Measurements from ENCODE around the gene JMJD1C. TPM values are rescaled to one million over a fixed set of nuclear protein-coding genes. Genes with fewer than 3 reads are reported as not detected.

Gene JMJD1C
- total and polyA plus RNA-seq, 4 donors: 21.9 to 108 (median 68.4) TPM

GRCh38 chr10:63436225-63436624, 29.6 kb downstream of the JMJD1C start:
- intact Hi-C loops (cut with DNase I): no loop called here
- 96 to 97% methylated on average over 1 of the region's 1 CpG for WGBS, 2 donors
- H3K4me1 ChIP-seq (ENCODE audit: control insufficient read depth in 1 of 2, insufficient read depth in 2 of 2, low read length in 2 of 2): peaks cover 1 to 13% of the 10 kb centered on the region in 2 donors
- no peaks in the 10 kb centered on the region for H3K27me3 ChIP-seq (ENCODE audit: control insufficient read depth in 1 of 2, insufficient read depth in 2 of 2, low read length in 1 of 2)
- no peaks in the 10 kb centered on the region for H3K36me3 ChIP-seq (ENCODE audit: control insufficient read depth in 1 of 2, insufficient read depth in 2 of 2, low read length in 1 of 2)
- no peaks in the 10 kb centered on the region for H3K9me3 ChIP-seq (ENCODE audit: control insufficient read depth, low read length)
- ATAC-seq (ENCODE audit: low FRiP score): no peak
- no peak overlapping the region for H3K4me3 ChIP-seq (ENCODE audit: low read length in 2 of 2)
- no peak for DNase-seq
- H3K27ac ChIP-seq (ENCODE audit: low read depth in 1 of 2, low read length in 2 of 2): no peak overlapping the region

GRCh38 chr10:63434866-63435854, 30.6 kb downstream of the JMJD1C start:
- Histone ChIP-seq H3K9me3 (ENCODE audit: control insufficient read depth, low read length) (no peaks in the 10 kb centered on the region), H3K36me3 (ENCODE audit: control insufficient read depth in 1 of 2, insufficient read depth in 2 of 2, low read length in 1 of 2) (no peaks in the 10 kb centered on the region), H3K4me3 (ENCODE audit: low read length in 2 of 2) (no peak overlapping the region), H3K27ac (ENCODE audit: low read depth in 1 of 2, low read length in 2 of 2) (no peak overlapping the region), H3K27me3 (ENCODE audit: control insufficient read depth in 1 of 2, insufficient read depth in 2 of 2, low read length in 1 of 2) (no peaks in the 10 kb centered on the region), H3K4me1 (ENCODE audit: control insufficient read depth in 1 of 2, insufficient read depth in 2 of 2, low read length in 2 of 2) (peaks cover 1 to 15% of the 10 kb centered on the region in 2 donors)
- DNase-seq (no peak), ATAC-seq (ENCODE audit: low FRiP score) (no peak)
- 52 to 58% methylated on average over 13 of the region's 13 CpGs for WGBS, 2 donors
- intact Hi-C loops (cut with DNase I): no loop called here

GRCh38 chr10:63431962-63432797, 33.6 kb downstream of the JMJD1C start:
- DNase-seq: no peak
- Histone ChIP-seq H3K4me3 (ENCODE audit: low read length in 2 of 2) (no peak overlapping the region), H3K27ac (ENCODE audit: low read depth in 1 of 2, low read length in 2 of 2) (no peak overlapping the region), H3K9me3 (ENCODE audit: control insufficient read depth, low read length) (no peaks in the 10 kb centered on the region), H3K4me1 (ENCODE audit: control insufficient read depth in 1 of 2, insufficient read depth in 2 of 2, low read length in 2 of 2) (peaks cover 1 to 10% of the 10 kb centered on the region in 2 donors), H3K27me3 (ENCODE audit: control insufficient read depth in 1 of 2, insufficient read depth in 2 of 2, low read length in 1 of 2) (no peaks in the 10 kb centered on the region), H3K36me3 (ENCODE audit: control insufficient read depth in 1 of 2, insufficient read depth in 2 of 2, low read length in 1 of 2) (no peaks in the 10 kb centered on the region)
- WGBS, 2 donors: 89 to 94% methylated on average over 5 of the region's 5 CpGs
- ATAC-seq (ENCODE audit: low FRiP score): no peak
- intact Hi-C loops (cut with DNase I): no loop called here

GRCh38 chr10:63430999-63431356, 34.8 kb downstream of the JMJD1C start:
- intact Hi-C loops (cut with DNase I): no loop called here
- 79 to 83% methylated on average over 1 of the region's 1 CpG for WGBS, 2 donors
- no peaks in the 10 kb centered on the region for H3K36me3 ChIP-seq (ENCODE audit: control insufficient read depth in 1 of 2, insufficient read depth in 2 of 2, low read length in 1 of 2)

GRCh38 chr10:63430091-63430998, 35.4 kb downstream of the JMJD1C start:
- Histone ChIP-seq H3K4me1 (ENCODE audit: control insufficient read depth in 1 of 2, insufficient read depth in 2 of 2, low read length in 2 of 2) (peaks cover 1 to 10% of the 10 kb centered on the region in 2 donors), H3K27me3 (ENCODE audit: control insufficient read depth in 1 of 2, insufficient read depth in 2 of 2, low read length in 1 of 2) (no peaks in the 10 kb centered on the region), H3K36me3 (ENCODE audit: control insufficient read depth in 1 of 2, insufficient read depth in 2 of 2, low read length in 1 of 2) (no peaks in the 10 kb centered on the region), H3K27ac (ENCODE audit: low read depth in 1 of 2, low read length in 2 of 2) (no peak overlapping the region), H3K4me3 (ENCODE audit: low read length in 2 of 2) (no peak overlapping the region), H3K9me3 (ENCODE audit: control insufficient read depth, low read length) (no peaks in the 10 kb centered on the region)
- 76 to 79% methylated on average over 10 of the region's 10 CpGs for WGBS, 2 donors
- peak; percentile 47 for ATAC-seq (ENCODE audit: low FRiP score)
- DNase-seq: no peak
- intact Hi-C loops (cut with DNase I): no loop called here

More at GRCh38 chr10:63430999-63431356, 34.8 kb downstream of the JMJD1C start:
- no peaks in the 10 kb centered on the region for H3K9me3 ChIP-seq (ENCODE audit: control insufficient read depth, low read length)
- DNase-seq: no peak
- ATAC-seq (ENCODE audit: low FRiP score): no peak
- no peak overlapping the region for H3K27ac ChIP-seq (ENCODE audit: low read depth in 1 of 2, low read length in 2 of 2)
- H3K4me3 ChIP-seq (ENCODE audit: low read length in 2 of 2): no peak overlapping the region
- peaks cover 1 to 10% of the 10 kb centered on the region in 2 donors for H3K4me1 ChIP-seq (ENCODE audit: control insufficient read depth in 1 of 2, insufficient read depth in 2 of 2, low read length in 2 of 2)
- H3K27me3 ChIP-seq (ENCODE audit: control insufficient read depth in 1 of 2, insufficient read depth in 2 of 2, low read length in 1 of 2): no peaks in the 10 kb centered on the region

GRCh38 chr10:63429281-63429680, 36.5 kb downstream of the JMJD1C start:
- intact Hi-C loops (cut with DNase I): no loop called here
- no peaks in the 10 kb centered on the region for H3K9me3 ChIP-seq (ENCODE audit: control insufficient read depth, low read length)
- 30 to 43% methylated on average over 2 of the region's 2 CpGs for WGBS, 2 donors
- H3K4me3 ChIP-seq (ENCODE audit: low read length in 2 of 2): no peak overlapping the region
- no peaks in the 10 kb centered on the region for H3K27me3 ChIP-seq (ENCODE audit: control insufficient read depth in 1 of 2, insufficient read depth in 2 of 2, low read length in 1 of 2)
- DNase-seq (no peak), ATAC-seq (ENCODE audit: low FRiP score) (no peak)
- H3K27ac ChIP-seq (ENCODE audit: low read depth in 1 of 2, low read length in 2 of 2): no peak overlapping the region
- no peaks in the 10 kb centered on the region for H3K36me3 ChIP-seq (ENCODE audit: control insufficient read depth in 1 of 2, insufficient read depth in 2 of 2, low read length in 1 of 2)
- peaks cover 1 to 4% of the 10 kb centered on the region in 2 donors for H3K4me1 ChIP-seq (ENCODE audit: control insufficient read depth in 1 of 2, insufficient read depth in 2 of 2, low read length in 2 of 2)

- no peak for ATAC-seq (ENCODE audit: low FRiP score)
- intact Hi-C loops (cut with DNase I): no loop called here
- H3K9me3 ChIP-seq (ENCODE audit: control insufficient read depth, low read length): no peaks in the 10 kb centered on the region
- 96% methylated on average over 19 of the region's 19 CpGs for WGBS, 2 donors
- no peak overlapping the region for H3K27ac ChIP-seq (ENCODE audit: low read depth in 1 of 2, low read length in 2 of 2)
- H3K4me1 ChIP-seq (ENCODE audit: control insufficient read depth in 1 of 2, insufficient read depth in 2 of 2, low read length in 2 of 2): peaks cover 0 to 3% of the 10 kb centered on the region in 2 donors
- no peak overlapping the region for H3K4me3 ChIP-seq (ENCODE audit: low read length in 2 of 2)
- H3K27me3 ChIP-seq (ENCODE audit: control insufficient read depth in 1 of 2, insufficient read depth in 2 of 2, low read length in 1 of 2): no peaks in the 10 kb centered on the region
- no peak for DNase-seq
- no peaks in the 10 kb centered on the region for H3K36me3 ChIP-seq (ENCODE audit: control insufficient read depth in 1 of 2, insufficient read depth in 2 of 2, low read length in 1 of 2)
Observed at GRCh38 chr10:63427013-63427412, 38.8 kb downstream of the JMJD1C start.

- intact Hi-C loops (cut with DNase I): no loop called here
- H3K4me1 ChIP-seq (ENCODE audit: control insufficient read depth in 1 of 2, insufficient read depth in 2 of 2, low read length in 2 of 2): no peaks in the 10 kb centered on the region
- ATAC-seq (ENCODE audit: low FRiP score): no peak
- no peaks in the 10 kb centered on the region for H3K36me3 ChIP-seq (ENCODE audit: control insufficient read depth in 1 of 2, insufficient read depth in 2 of 2, low read length in 1 of 2)
- 91 to 92% methylated on average over 5 of the region's 5 CpGs for WGBS, 2 donors
- H3K27ac ChIP-seq (ENCODE audit: low read depth in 1 of 2, low read length in 2 of 2): no peak overlapping the region
- H3K9me3 ChIP-seq (ENCODE audit: control insufficient read depth, low read length): no peaks in the 10 kb centered on the region
- DNase-seq: no peak
- H3K27me3 ChIP-seq (ENCODE audit: control insufficient read depth in 1 of 2, insufficient read depth in 2 of 2, low read length in 1 of 2): no peaks in the 10 kb centered on the region
- H3K4me3 ChIP-seq (ENCODE audit: low read length in 2 of 2): no peak overlapping the region
Observed at GRCh38 chr10:63425512-63425911, 40.3 kb downstream of the JMJD1C start.
